ENCODE data around the gene PABPN1. TPM values are rescaled to one million over a fixed set of nuclear protein-coding genes. Genes with fewer than 3 reads are reported as not detected.
A peak's percentile ranks its signal among the peaks of the same experiment; 100 is the strongest.

PABPN1 gene
- total RNA-seq, 1 donor from 2014 or later = 70.7 TPM

DNA sequence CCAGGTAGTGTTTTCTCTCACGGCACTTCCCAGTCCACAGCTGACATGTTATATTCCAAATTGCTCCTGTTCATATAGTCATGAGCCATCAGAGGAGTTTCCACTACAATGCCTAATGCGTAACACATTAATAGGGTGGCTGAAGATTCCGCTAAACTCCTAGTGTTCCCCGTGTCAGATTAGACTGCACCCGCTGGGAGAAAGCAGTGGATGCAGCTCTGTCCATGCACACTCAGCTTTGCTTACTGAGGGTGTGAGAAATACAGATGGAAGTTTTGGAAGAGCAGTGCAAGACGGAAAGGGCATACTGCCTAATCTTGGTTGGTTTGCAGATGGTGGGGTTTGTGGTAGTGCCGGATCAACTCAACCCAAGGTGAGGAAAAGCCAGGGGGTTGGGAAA lies 24.2 kb upstream of the PABPN1 start:
- H3K36me3 ChIP-seq (ENCODE audit: control insufficient read depth, insufficient read depth, low read length) = no peaks in the 10 kb centered on the region
- no peaks in the 10 kb centered on the region for H3K27me3 ChIP-seq (ENCODE audit: control insufficient read depth, insufficient read depth, low read length)
- no peak overlapping the region for H3K4me3 ChIP-seq (ENCODE audit: low read depth, low read length)
- TF ChIP-seq, protein P1, sequence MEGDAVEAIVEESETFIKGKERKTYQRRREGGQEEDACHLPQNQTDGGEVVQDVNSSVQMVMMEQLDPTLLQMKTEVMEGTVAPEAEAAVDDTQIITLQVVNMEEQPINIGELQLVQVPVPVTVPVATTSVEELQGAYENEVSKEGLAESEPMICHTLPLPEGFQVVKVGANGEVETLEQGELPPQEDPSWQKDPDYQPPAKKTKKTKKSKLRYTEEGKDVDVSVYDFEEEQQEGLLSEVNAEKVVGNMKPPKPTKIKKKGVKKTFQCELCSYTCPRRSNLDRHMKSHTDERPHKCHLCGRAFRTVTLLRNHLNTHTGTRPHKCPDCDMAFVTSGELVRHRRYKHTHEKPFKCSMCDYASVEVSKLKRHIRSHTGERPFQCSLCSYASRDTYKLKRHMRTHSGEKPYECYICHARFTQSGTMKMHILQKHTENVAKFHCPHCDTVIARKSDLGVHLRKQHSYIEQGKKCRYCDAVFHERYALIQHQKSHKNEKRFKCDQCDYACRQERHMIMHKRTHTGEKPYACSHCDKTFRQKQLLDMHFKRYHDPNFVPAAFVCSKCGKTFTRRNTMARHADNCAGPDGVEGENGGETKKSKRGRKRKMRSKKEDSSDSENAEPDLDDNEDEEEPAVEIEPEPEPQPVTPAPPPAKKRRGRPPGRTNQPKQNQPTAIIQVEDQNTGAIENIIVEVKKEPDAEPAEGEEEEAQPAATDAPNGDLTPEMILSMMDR (IDR thresholded peaks at IDR 0.05; ENCODE audit: insufficient read depth, low read length, poor library complexity, severe bottlenecking) = no peak
- no peak for DNase-seq (ENCODE audit: low read depth)

DNA sequence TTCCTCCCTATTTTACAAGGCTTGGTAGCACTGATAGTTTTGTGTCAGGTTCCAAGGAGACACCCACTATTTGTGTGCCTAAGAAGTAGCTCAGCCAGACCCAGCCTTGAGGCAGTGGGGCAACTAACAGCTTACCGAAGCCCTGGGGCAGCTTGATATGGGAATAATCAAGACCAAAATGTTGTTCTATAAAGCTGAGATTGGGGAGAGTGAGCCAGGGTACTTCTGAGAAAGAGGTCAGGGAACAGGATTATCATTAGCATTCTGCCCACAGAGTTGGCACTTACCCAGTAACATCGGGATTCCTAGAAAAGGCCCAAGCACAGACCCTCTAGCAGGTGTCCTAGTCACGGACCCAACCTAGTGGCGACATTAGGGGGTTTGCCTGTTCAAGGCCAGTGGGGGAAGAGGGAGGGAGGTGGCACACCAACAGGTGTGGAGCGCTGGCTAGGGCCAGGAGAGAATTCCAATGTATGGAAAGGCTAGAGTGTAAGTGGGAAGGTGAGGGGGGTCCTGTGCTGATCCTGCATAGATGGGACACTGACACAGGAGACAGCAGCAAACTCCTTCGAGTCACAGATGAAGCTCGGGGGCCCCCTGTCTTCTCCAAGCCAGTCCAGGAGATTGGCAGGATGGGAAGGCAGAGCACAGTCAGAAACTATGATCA lies 23.5 kb upstream of the PABPN1 start:
- Histone ChIP-seq H3K36me3 (ENCODE audit: control insufficient read depth, insufficient read depth, low read length) (no peaks in the 10 kb centered on the region), H3K27me3 (ENCODE audit: control insufficient read depth, insufficient read depth, low read length) (no peaks in the 10 kb centered on the region), H3K4me3 (ENCODE audit: low read depth, low read length) (no peak overlapping the region)
- TF ChIP-seq, protein P1 (IDR thresholded peaks at IDR 0.05; ENCODE audit: insufficient read depth, low read length, poor library complexity, severe bottlenecking) = no peak
- no peak for DNase-seq (ENCODE audit: low read depth)

DNA sequence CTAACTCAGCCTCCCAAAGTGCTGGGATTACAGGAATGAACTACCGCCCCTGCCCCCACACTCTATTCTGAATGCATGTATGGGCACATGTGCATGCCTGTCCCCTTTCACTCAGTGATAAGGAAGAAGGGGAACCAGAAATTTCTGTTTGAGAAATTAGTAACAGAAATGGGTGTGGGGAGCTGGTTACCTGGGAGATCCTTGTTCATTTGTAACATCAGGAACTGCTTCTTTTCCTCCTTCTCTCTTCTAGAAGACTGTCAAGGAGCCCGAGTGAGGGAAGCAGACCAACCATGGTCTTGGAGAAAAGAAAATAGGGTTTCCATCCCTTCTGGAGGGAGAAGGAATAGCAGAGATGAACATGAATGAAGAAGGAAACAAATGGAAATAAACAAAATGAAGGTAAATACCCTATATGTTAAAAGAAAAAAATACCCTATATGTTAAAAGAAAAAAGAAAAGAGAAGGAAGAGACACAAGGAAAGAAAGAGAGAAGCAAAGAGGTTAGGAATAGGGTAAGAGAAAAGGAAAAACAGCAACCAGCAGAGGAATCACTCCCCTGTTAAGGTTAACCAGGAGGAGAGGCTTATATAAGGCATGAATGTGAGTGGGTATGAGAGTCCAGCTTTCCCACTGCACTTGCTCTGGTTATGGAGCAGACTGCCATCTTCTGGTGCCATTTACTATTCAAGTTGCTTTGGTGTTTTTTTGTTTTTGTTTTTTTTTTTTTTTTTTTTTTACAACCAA lies 21.9 kb upstream of the PABPN1 start:
- no peak for DNase-seq (ENCODE audit: low read depth)
- TF ChIP-seq, protein P1 (IDR thresholded peaks at IDR 0.05; ENCODE audit: insufficient read depth, low read length, poor library complexity, severe bottlenecking) = peak; percentile 46

DNA sequence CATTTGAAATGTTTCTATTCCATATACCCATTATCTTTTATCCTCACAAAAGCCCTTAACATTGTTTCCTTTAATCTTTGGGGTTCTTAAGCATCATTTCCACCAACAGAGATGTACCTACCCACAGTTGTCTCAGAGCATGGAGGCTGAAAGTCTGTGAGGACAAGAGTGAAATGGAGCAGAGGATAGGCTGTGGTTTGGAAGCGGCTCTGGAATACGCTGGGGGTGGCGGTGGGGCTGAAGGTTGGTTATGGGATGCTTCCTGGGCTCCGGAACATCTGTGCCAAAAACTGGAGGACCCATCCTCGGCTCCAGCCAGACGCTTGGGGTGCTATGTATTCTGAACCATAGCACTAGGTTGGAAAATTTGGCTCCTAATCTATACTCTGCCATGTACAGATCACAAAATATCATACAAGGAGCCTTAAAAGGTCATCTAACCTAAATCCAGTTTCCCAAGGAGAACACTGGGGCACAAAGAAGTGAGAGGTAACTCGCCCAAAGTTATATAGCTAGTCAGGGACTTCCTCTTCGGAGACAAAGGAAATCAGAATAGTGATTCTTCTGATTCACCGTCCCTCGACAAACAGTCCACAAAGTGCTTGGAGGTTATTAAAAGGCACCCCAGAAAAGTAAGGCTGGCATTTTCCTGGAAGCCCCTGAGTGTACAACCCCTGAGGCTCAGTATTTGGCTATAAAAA lies 21.1 kb upstream of the PABPN1 start:
- DNase-seq (ENCODE audit: low read depth) = no peak
- TF ChIP-seq, protein P1 (IDR thresholded peaks at IDR 0.05; ENCODE audit: insufficient read depth, low read length, poor library complexity, severe bottlenecking) = no peak
- Histone ChIP-seq H3K27me3 (ENCODE audit: control insufficient read depth, insufficient read depth, low read length) (no peaks in the 10 kb centered on the region), H3K36me3 (ENCODE audit: control insufficient read depth, insufficient read depth, low read length) (no peaks in the 10 kb centered on the region), H3K4me3 (ENCODE audit: low read depth, low read length) (peak overlapping the region; percentile 54)

More for the DNA sequence above, 21.9 kb upstream of the PABPN1 start:
- Histone ChIP-seq H3K36me3 (ENCODE audit: control insufficient read depth, insufficient read depth, low read length) (no peaks in the 10 kb centered on the region), H3K4me3 (ENCODE audit: low read depth, low read length) (no peak overlapping the region), H3K27me3 (ENCODE audit: control insufficient read depth, insufficient read depth, low read length) (no peaks in the 10 kb centered on the region)

DNA sequence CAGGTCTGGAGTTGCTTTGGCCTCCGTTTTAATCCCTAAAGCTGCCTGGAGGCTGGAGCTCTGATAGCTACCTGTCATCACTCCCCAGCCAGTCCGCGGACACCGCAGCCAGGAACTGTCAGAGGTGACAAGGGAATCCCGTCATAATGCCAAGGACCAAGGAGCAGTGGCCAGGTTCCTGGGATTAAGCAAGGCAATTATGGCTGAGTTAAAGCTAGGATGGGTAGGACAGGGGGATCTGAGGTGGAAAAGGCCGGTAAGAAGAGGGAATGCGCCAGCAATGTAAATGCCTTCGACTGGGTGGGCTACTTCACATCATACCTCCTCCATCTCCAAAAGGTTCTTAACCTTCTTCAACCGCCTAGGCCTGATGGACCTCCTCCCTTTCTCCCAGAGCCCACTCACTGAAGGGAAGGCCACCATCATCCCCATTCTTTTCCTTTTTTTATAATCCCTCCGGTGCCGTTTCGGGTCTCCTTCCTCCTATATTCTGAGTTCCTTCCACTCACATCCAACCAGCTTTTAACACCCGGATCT lies 20.5 kb upstream of the PABPN1 start:
- peak overlapping the region; percentile 54 for H3K4me3 ChIP-seq (ENCODE audit: low read depth, low read length)
- no peaks in the 10 kb centered on the region for H3K36me3 ChIP-seq (ENCODE audit: control insufficient read depth, insufficient read depth, low read length)
- TF ChIP-seq, protein P1 (IDR thresholded peaks at IDR 0.05; ENCODE audit: insufficient read depth, low read length, poor library complexity, severe bottlenecking) = no peak
- no peak for DNase-seq (ENCODE audit: low read depth)
- no peaks in the 10 kb centered on the region for H3K27me3 ChIP-seq (ENCODE audit: control insufficient read depth, insufficient read depth, low read length)
